GM19397 (cell line): ENCODE results near the gene DNAJA4.

ENCODE experiments used
- ATAC-seq: cut with Tn5 transposase; IDR thresholded peaks from one replicate; pipeline ENCODE4 v1.9.1; 2021; ENCODE audit warnings: mild to moderate bottlenecking, moderate library complexity; ENCODE audit not compliant: unreplicated experiment

DNAJA4 gene

GRCh38 chr15:78313383-78313782 is 49.0 kb downstream of the DNAJA4 start:
- no peak for ATAC-seq

- ATAC-seq, result no peak
These were observed 49.8 kb downstream of the DNAJA4 start for GRCh38 chr15:78314181-78314581.

DNA sequence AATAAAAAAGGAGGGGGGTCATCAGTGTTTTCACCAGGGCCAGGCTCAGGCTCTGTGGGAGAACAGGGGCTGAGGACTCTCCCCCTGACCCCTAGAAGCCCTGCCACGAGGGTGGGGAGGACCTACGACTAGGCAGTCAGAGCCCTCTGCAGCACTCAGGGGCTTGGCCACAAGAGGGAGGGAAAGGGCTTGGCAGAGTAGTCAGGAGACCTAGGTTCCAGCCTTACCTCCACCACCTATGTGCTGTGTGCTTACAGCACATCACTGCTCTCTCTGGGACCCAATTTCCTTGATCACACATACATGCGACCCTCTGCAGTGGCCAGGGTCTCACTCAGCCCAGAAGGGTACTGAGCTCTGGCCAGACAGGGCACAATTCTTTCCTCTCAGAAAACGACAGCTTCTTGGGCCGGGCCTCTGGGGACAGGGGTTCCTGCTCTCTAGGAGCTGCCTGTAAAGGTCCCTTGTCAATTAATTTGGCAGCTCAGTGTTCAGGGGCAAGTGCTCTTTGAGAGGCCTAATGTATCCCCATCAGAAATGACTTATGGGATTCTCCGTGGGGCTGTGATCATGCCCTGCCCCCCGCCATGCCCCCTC is 51.4 kb downstream of the DNAJA4 start:
- no peak for ATAC-seq

- ATAC-seq, result no peak
These were observed 52.1 kb downstream of the DNAJA4 start for GRCh38 chr15:78316283-78317083.

DNA sequence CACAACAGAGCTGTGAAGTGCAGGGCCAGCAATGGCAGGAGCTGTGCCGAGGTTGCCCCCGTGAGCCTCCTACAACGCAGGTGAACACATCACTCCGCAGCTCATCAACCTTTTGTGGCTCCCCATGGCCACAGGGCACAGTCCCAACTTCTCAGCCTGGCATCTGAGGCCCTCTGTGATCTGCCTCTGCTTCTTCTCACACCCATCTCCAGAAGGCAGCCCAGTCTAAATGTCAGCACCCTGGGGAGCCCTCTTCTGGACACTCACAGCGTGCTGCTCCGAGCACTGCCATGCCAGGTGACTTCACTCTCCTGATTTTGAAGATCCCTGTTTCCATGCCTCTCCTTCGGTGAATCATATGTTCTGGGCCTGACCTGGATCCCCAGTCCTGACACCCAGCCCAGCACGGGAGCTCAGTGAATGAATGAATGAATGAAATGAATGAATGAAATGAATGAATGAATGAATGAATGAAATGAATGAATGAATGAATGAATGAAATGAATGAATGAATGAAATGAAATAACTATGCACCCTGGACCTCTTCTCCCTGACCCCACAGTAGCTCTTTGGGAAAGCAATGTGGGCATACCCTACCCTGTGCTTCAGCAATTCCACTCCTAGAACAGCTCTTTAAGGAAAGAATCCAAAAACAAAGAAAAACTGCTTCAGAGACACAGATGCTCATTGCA is 52.9 kb downstream of the DNAJA4 start:
- no peak for ATAC-seq

DNA sequence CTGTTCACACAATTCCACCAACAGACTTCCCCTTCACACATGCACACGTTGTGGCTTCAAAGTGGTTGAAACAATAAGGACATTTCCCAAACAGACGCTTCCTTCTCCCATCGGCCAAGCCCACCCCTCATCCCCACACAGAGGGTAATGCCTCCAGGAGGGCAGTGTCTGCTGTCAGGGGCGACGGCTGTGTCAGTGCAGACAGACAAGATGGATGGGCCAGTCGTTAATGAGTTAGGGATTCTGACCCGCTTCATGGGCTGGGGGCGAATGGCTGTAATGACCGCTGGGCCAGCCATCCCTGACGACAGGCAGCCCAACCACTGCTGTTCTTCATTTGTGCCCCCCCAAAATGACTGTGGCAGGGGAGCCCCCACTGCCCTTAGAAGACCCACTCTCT is 55.2 kb downstream of the DNAJA4 start:
- no peak for ATAC-seq

GRCh38 chr15:78320183-78320582 is 55.8 kb downstream of the DNAJA4 start:
- ATAC-seq, result no peak

DNA sequence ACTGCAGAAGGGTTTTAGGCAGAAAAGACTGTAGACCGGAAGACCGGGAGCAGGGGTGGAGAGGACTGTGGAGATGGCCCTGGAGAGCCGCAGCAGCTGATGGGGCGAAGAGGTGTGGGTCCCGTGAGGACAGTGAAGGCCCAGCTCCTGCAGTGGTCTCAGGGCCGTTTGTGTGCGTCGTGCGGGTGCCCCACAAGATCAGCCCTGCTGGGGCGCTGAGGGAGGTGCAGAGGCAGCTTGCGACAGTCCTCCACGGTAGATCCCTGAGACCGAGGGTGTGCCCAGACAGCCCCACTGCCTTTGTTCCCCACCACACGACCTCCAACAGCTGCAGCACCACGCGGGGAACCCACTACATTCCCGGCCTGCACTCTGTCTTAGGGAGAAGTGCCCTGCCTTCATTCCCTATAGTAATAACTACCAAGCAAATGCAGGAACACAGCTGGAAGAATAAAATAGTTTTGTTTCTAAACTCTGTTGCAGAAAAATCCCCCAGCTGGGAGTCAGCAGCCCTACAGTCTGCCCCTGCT is 56.7 kb downstream of the DNAJA4 start:
- no peak for ATAC-seq

GRCh38 chr15:78321786-78322185 is 57.4 kb downstream of the DNAJA4 start:
- no peak for ATAC-seq

GRCh38 chr15:78322243-78322642 is 57.9 kb downstream of the DNAJA4 start:
- ATAC-seq, result no peak

GRCh38 chr15:78322724-78323521 is 58.6 kb downstream of the DNAJA4 start:
- ATAC-seq, result no peak

GRCh38 chr15:78323693-78324092 is 59.3 kb downstream of the DNAJA4 start:
- ATAC-seq, result no peak

GRCh38 chr15:78324144-78324543 is 59.8 kb downstream of the DNAJA4 start:
- no peak for ATAC-seq

GRCh38 chr15:78325092-78325843 is 60.9 kb downstream of the DNAJA4 start:
- no peak for ATAC-seq

GRCh38 chr15:78327466-78327865 is 63.1 kb downstream of the DNAJA4 start:
- no peak for ATAC-seq

GRCh38 chr15:78329625-78330024 is 65.3 kb downstream of the DNAJA4 start:
- no peak for ATAC-seq
